ENCODE results near the gene RPTOR.

RPTOR gene

DNA sequence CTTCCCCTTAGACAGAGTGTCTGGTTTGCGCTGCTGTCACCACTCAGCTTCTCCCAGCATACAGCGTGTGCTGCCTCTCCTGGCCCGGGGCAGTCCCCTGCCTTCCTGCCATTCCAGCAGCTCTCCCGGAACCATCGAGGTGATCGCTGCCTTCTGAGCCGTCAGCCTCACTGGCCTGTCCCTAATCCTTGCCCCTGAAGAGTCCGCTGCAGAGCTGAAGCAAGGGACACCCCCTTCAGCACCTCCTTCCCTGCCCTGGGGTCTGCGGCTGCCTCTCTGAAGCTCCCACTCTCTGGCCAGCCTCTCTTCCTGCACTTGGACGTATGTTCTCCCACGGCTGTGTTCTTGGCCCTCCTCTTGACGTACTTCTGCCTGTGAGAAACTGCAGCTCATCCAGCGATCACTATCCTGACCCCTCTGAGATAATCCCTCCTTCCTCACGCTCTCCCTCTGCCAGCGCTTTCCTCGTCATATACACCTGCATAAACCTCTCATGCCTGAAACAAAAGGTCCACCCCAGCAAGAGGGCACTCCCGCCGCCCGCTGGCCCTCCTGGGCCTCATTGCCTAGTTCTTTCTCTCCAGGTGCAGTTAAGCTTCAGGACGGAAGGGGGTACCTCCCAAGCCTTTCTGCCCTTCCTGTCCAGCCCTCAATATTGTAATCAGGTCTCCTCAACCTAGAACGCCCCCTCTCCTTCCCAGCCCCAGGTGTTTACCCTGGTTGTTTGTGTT lies 226.4 kb downstream of the RPTOR start:
- no peak for DNase-seq (ENCODE audit: low read depth, low spot score)
- H3K27ac ChIP-seq, result no peak overlapping the region

GRCh38 chr17:80771612-80772005 lies 227.0 kb downstream of the RPTOR start:
- H3K27ac ChIP-seq, result no peak overlapping the region
- DNase-seq (ENCODE audit: low read depth, low spot score), result no peak

- DNase-seq (ENCODE audit: low read depth, low spot score), result no peak
- H3K27ac ChIP-seq, result no peak overlapping the region
Observed at GRCh38 chr17:80772906-80773242, 228.2 kb downstream of the RPTOR start.

DNA sequence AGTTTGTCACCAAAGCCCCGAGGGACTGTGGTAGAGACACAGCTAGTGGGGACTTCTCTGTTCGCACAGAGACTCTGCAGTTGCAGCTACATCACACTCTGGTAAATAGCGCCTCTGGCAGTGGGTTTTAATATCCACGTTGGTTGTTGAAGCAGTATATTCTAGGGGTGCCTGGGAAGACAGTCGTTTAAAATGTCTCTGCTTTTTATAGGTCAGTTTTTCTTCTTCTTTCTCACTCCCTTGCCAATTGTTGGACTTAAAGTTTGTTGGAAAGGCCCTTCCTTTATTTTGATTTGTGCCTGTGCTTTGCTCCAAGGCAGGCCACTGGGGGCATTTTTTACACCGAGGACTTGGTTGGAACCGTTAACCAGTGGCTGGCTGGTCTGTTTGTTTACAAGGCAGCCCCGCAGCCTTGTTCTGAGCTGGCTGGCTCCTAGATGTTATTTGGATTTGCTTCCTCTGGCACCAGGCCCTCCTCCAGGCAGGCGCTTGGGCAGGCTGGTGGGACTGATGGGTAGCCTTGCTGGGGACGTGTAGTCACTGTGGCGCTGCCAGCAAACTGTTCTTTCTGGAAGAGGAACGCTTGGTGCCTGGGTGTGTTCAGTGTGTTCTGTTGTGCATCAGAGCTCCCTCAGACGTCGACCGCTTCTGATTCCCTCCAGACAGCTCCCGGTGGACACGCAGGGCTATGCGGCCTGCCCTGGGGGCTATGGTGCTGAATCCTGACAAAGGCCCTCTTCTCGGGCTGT lies 228.8 kb downstream of the RPTOR start:
- no peak for DNase-seq (ENCODE audit: low read depth, low spot score)
- H3K27ac ChIP-seq, result no peak overlapping the region

GRCh38 chr17:80774146-80774545 lies 229.5 kb downstream of the RPTOR start:
- no peak overlapping the region for H3K27ac ChIP-seq

DNA sequence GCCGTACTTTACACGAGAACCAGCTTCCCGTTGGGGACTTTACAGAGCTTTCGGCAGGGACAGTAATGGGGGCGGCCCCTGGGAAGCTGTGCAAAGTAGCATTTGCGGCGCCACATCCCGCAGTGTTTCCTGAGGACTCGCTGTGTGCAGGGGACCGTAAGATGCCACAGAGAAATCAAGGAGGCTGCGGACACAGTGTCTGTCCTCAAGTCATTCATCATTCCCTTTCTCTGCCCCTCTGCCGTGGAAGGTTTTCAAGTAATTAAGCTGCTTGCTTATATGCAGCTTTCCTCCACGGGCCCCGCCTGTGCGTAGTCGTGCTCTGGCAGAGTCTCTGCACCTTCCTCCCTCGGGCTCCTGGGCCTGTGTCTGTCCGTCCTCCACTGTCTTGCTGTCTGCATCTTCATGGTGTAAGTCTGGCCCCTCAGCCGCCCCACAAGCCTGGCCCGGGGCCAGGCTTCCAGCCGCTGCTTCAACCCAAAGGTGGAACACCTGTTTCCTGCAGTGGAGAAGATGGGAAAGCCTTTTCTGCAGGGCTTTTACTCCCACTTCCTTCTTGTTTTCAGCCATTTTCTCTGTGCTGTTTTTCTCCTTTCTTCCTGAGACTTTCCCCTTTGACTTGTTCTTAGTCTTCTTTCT lies 230.1 kb downstream of the RPTOR start:
- no peak overlapping the region for H3K27ac ChIP-seq
- DNase-seq (ENCODE audit: low read depth, low spot score), result no peak

More at GRCh38 chr17:80774146-80774545, 229.5 kb downstream of the RPTOR start:
- DNase-seq (ENCODE audit: low read depth, low spot score), result no peak

DNA sequence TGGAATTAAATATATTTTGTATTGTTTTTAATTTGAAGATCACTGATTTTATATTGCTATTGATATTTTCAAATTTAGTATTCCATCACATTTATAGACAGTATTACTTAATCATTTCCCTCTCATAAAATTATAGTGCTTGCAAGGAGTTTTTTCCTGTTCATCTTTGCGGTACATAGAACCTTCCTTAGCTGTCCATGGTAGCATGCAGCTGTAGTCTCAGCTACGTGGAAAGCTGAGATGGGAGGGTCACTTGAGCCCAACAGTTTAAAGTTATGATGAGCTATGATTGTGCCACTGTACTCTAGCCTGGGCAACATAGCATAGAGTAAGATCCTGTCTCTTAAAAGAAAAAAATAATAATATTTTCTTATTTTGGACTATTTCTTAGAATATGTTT lies 231.2 kb downstream of the RPTOR start:
- no peak for DNase-seq (ENCODE audit: low read depth, low spot score)
- H3K27ac ChIP-seq, result no peak overlapping the region

- DNase-seq (ENCODE audit: low read depth, low spot score), result no peak
- no peak overlapping the region for H3K27ac ChIP-seq
Observed at GRCh38 chr17:80777274-80777673, 232.6 kb downstream of the RPTOR start.

DNA sequence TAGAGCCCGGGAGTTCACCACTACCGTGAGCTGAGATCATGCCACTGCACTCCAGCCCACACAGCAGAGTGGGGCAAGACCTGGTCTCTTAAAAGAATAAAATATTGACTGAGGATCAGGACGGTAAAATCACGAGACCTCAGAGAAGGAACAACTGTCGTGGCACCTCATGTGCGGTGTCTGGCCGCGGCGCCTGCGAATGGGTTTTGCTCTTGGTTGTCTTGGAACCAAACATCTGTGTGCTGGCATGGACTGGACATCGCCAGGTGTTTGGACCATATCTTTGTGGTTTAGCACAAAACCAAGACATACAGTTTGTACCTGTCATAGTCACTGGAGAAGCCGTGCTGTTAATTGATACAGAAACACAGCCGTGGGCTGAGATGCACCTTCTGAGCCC lies 234.1 kb downstream of the RPTOR start:
- DNase-seq (ENCODE audit: low read depth, low spot score), result no peak
- no peak overlapping the region for H3K27ac ChIP-seq

DNA sequence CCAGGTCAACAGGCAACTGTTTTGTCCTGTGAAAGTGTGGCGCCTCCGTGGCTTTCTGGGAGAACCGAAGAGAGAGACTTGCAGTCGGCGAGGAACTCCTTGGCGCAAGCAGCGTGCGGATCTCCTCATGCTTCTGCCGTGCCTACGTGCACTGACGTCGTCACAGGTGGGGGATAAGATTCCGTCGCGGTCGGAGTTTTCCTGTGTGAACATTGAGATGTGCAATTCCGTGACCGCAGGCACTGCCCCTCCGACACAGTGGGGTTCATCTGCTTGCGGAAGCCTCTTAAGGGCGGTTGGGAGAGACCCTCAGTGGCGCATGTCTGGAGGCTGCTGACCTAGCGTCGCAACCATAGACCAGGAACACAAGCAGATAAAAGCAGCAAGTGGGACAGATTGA lies 234.7 kb downstream of the RPTOR start:
- no peak overlapping the region for H3K27ac ChIP-seq
- DNase-seq (ENCODE audit: low read depth, low spot score), result no peak

DNA sequence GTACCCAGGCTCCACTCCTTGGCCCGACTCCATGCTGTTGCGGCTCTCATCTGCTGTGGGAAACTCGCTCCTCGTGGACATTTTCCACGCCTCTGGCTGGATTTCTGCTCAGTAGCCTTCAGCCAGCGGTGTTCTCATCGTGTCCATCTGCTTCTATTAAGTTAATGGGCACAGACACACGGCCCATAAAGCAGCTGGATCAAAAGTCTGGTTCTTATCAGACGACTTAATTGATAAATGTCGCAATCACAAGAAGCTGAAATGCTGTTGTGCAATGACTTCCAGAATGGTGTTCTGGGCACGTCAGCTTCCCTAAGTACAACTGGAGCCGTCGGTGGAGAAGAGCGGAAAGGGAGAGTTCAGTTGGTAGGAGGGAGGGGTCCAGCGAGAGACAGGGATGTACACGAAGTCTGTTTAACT lies 235.3 kb downstream of the RPTOR start:
- DNase-seq (ENCODE audit: low read depth, low spot score), result no peak
- no peak overlapping the region for H3K27ac ChIP-seq

DNA sequence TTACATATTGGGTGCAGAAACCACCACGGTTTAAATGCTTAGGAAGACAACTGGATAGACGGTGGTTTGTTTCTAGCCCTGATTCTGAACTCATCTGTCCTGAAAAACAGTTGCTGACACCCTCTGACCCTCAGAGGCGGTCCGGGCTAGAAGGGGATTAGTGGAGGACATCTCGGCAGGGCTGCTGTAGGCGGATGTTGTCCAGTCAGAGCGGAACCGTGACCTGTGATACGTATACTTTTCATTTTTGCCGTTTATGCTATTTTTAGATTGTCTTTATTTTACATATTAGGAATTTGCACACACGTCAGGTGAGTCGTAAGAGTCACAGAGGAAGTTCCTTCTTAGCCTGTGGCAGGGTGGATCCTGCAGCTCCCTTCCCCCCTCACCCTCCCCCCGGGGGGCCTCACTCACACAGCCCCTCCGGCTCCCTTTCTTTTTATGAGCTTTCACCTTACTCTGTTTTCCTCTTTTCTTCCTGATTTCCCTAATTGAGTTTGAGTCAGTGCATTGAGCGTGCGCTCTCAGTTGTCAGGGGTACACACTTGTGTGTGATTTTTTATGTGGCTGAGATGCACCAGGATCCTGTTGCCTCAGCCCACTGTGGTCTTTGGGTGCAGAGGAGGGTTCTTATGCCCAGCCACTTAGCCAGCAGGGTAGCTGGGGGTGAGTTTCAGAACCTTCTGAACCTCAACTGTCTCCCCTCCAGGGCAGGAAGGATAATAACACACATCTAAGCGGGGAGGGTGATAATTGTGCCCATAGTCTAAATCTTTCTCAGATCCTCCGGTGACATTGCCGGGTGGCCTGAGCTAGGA lies 236.0 kb downstream of the RPTOR start:
- H3K27ac ChIP-seq, result no peak overlapping the region
- no peak for DNase-seq (ENCODE audit: low read depth, low spot score)

GRCh38 chr17:80781211-80781610 lies 236.6 kb downstream of the RPTOR start:
- no peak for DNase-seq (ENCODE audit: low read depth, low spot score)

GRCh38 chr17:80781807-80782277 lies 237.2 kb downstream of the RPTOR start:
- H3K27ac ChIP-seq, result no peak overlapping the region

More at GRCh38 chr17:80781211-80781610, 236.6 kb downstream of the RPTOR start:
- no peak overlapping the region for H3K27ac ChIP-seq

DNA sequence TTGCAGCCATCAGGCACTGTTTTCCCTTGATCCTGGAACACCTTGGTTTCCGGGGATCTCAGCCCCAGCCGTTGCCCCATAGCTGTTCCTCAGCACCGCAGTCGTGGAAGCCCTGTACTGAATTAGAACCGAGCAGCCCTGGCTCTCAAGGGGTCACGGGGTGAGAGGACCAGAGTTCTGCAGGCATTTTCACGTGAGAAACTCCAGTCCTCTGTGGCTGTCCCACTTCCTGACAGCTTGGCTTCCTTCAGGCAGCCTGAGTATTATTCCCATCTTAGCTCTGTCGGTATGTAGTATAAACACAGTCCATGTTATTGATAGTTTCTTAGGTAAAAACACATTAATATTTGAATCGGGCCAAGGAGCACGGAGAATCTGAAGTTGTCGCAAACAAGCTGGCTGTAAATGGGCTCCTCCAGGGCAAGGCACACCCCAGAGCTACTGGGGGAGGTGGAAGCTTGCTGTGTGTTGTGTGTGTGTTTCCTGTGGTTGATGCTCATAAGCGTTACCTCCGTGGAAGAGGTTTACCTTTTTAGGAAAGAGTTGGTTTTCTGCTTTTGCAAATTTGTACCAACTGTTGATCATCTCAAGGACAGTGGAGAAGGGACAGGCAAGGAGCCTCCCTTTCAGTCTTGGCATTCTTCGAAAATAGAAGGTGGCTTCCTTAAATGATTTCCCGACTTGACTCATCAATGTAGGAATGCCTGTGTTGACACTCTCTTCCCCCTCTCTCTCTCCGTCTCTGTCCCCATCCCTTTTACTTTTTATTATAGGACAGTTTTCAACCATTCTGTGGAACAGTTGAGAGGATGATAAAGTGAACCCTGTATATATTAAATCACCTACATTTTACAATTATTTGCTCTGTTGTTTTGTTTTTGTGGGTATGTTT lies 238.1 kb downstream of the RPTOR start:
- H3K27ac ChIP-seq, result no peak overlapping the region
- no peak for DNase-seq (ENCODE audit: low read depth, low spot score)

More at GRCh38 chr17:80781807-80782277, 237.2 kb downstream of the RPTOR start:
- DNase-seq (ENCODE audit: low read depth, low spot score), result no peak

- no peak for DNase-seq (ENCODE audit: low read depth, low spot score)
- H3K27ac ChIP-seq, result no peak overlapping the region
Observed at GRCh38 chr17:80783486-80783885, 238.8 kb downstream of the RPTOR start.

DNA sequence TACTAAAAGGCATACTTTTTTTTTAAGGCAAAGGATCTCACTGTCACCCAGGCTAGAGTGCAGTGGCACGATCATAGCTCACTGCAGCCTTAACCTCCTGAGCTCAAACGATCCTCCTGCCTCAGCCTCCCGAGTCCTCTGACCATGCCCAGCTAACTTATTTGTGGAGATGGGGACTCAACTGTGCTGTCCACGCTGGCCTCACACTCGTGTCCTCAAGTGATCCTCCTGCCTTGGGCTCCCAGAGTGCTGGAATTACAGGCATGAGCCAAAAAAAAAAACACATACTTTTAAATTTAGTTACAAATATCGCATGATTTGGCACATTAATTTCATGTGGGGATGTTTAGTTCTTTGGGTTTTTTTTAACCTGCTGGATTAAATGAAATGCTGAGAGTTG lies 239.3 kb downstream of the RPTOR start:
- DNase-seq (ENCODE audit: low read depth, low spot score), result no peak
- no peak overlapping the region for H3K27ac ChIP-seq

GRCh38 chr17:80785477-80786178 lies 241.0 kb downstream of the RPTOR start:
- H3K27ac ChIP-seq, result no peak overlapping the region
- DNase-seq (ENCODE audit: low read depth, low spot score), result no peak

DNA sequence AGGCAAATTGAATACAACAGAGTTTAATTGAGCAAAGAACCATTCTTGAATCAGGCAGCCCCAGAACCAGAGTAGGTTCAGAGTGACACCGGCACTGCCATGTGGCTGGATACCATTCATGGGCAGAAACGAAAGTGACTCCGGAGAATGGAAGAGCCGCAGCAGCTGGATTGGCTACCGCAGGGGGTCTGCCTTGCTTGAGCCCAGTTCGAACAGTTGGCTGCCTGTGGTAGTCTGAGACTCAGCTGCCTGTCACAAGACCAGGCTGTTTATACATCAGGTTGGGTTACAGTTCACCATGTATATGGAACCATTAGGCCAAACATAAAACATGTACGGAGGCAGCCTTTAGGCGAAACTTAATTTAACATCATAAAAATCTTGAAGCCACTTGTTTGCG lies 241.8 kb downstream of the RPTOR start:
- no peak overlapping the region for H3K27ac ChIP-seq
- DNase-seq (ENCODE audit: low read depth, low spot score), result no peak
